Kidney (tissue), 14 donors: ENCODE data around the gene ZPLD1. TPM values are rescaled to one million over a fixed set of nuclear protein-coding genes. Genes with fewer than 3 reads are reported as not detected.

Experiments
- DNase-seq, 5 donors: peaks; one replicate each; pipeline ENCODE4 v3.0.0-alpha.2; 2013 to 2020
- FAIRE-seq: peaks from 2 replicates; lab custom pipeline; 2012; peaks lifted over from hg19 to GRCh38; lab: Jason Lieb, UNC
- H3K27ac ChIP-seq, 2 donors: one replicate each; pipeline ENCODE4 v1.7.0; 2013; ENCODE audit warnings: low read depth in 2 of 2, low read length in 2 of 2, inconsistent platforms in 1 of 2
- H3K27me3 ChIP-seq: one replicate; pipeline ENCODE4 v1.7.1; 2013; ENCODE audit warnings: low read length, inconsistent platforms; ENCODE audit not compliant: control insufficient read depth, insufficient read depth
- H3K36me3 ChIP-seq, 3 donors: one replicate each; pipeline versions ENCODE4 v1.7.0 to v1.7.1; 2013; ENCODE audit warnings: low read length in 3 of 3, control low read depth in 1 of 3, inconsistent platforms in 1 of 3; ENCODE audit not compliant: insufficient read depth in 3 of 3, control insufficient read depth in 2 of 3
- H3K4me1 ChIP-seq, 3 donors: one replicate each; pipeline versions ENCODE4 v1.7.0 to v1.7.1; 2013; ENCODE audit warnings: low read length in 3 of 3, inconsistent platforms in 1 of 3, low read depth in 1 of 3; ENCODE audit not compliant: control insufficient read depth in 2 of 3, insufficient read depth in 2 of 3
- H3K4me3 ChIP-seq, 3 donors: one replicate each; pipeline versions ENCODE4 v1.7.0 to v1.8.1; 2013; ENCODE audit warnings: low read length in 3 of 3, control low read depth in 1 of 3, inconsistent platforms in 1 of 3
- H3K9ac ChIP-seq, 3 donors: one replicate each; pipeline versions ENCODE4 v1.7.0 to v1.7.1; 2013; ENCODE audit warnings: low read length in 3 of 3, control low read depth in 1 of 3, inconsistent platforms in 1 of 3
- H3K9me3 ChIP-seq, 3 donors: one replicate each; pipeline versions ENCODE4 v1.7.0 to v1.7.1; 2013; ENCODE audit warnings: low read length in 3 of 3, control low read depth in 1 of 3, inconsistent platforms in 1 of 3; ENCODE audit not compliant: control insufficient read depth in 2 of 3, insufficient read depth in 1 of 3
- CTCF ChIP-seq: IDR thresholded peaks from 3 replicates; pipeline ENCODE4 v1.5.1; 2012; ENCODE audit warnings: mild to moderate bottlenecking, moderate library complexity, borderline replicate concordance; ENCODE audit not compliant: insufficient read depth; ENCODE audit errors: extremely low read depth
- intact Hi-C: fragments of 100-400 bp; cut with DNase I; formaldehyde crosslinking; loops from one replicate; pipeline ENCODE4 v1.11.1; 2022
- polyA plus RNA-seq: library from polyadenylated mRNA; stranded (reverse); fragments of 350-450 nt; fragmentation: Illumina TruSeq; extraction: RNeasy Lipid Tissue Mini Kit (QIAGEN cat#74804); gene quantifications from one replicate; pipeline ENCODE4 v1.2.3, GENCODE V29; 2014; ENCODE audit warnings: low read depth, low replicate concordance; ENCODE audit not compliant: insufficient read depth
- total RNA-seq: library from RNA; stranded (reverse); fragmentation: NEBNext Ultra II Directional; extraction: Animal tissue kit (Norgen Biotek cat#: 25700); gene quantifications from one replicate; pipeline ENCODE4 v1.2.1, GENCODE V29; 2021
- donor health status: control.
- donor health status: control.
- donor health status: control.
- donor health status: control.
- donor health status: control.
- donor health status: DM: yes; HTN: yes; CAD: no.
- donor health status: Normal renal cell carcinoma (clear cell type).

ZPLD1 gene
- total and polyA plus RNA-seq, 2 donors from 2014 or later = 1.2 TPM; not detected in 1

GRCh38 chr3:102525624-102526023, 90.8 kb downstream of the ZPLD1 start:
- Histone ChIP-seq H3K27ac (no peak overlapping the region), H3K4me1 (no peaks in the 10 kb centered on the region), H3K36me3 (no peaks in the 10 kb centered on the region), H3K9me3 (no peaks in the 10 kb centered on the region), H3K4me3 (no peak overlapping the region), H3K9ac (no peak overlapping the region), H3K27me3 (no peaks in the 10 kb centered on the region)
- FAIRE-seq (no peak), DNase-seq (no peak)
- intact Hi-C loops = no loop called here
- no peak for TF ChIP-seq CTCF

GRCh38 chr3:102526865-102527264, 92.0 kb downstream of the ZPLD1 start:
- Histone ChIP-seq H3K9ac (no peak overlapping the region), H3K27ac (no peak overlapping the region), H3K4me1 (no peaks in the 10 kb centered on the region), H3K9me3 (no peaks in the 10 kb centered on the region), H3K27me3 (no peaks in the 10 kb centered on the region), H3K4me3 (no peak overlapping the region), H3K36me3 (no peaks in the 10 kb centered on the region)
- no peak for TF ChIP-seq CTCF
- intact Hi-C loops = no loop called here
- DNase-seq = no peak
- no peak for FAIRE-seq

- FAIRE-seq = no peak
- DNase-seq = no peak
- no peaks in the 10 kb centered on the region for H3K4me1 ChIP-seq
- no peak overlapping the region for H3K4me3 ChIP-seq
- no peak for TF ChIP-seq CTCF
- H3K9ac ChIP-seq = no peak overlapping the region
- intact Hi-C loops = no loop called here
- H3K27ac ChIP-seq = no peak overlapping the region
- H3K36me3 ChIP-seq = no peaks in the 10 kb centered on the region
- H3K27me3 ChIP-seq = no peaks in the 10 kb centered on the region
- no peaks in the 10 kb centered on the region for H3K9me3 ChIP-seq
These were observed 93.9 kb downstream of the ZPLD1 start for GRCh38 chr3:102528727-102529126.
